ENCODE data around the gene LMO7. TPM values are rescaled to one million over a fixed set of nuclear protein-coding genes. Genes with fewer than 3 reads are reported as not detected.

Gene LMO7
- total RNA-seq, 1 donor from 2014 or later, result 6.8 TPM

- H3K27ac ChIP-seq, result no peak overlapping the region
- peaks cover 2% of the 10 kb centered on the region for H3K9me3 Mint-ChIP-seq
- H3K9ac ChIP-seq, result no peak overlapping the region
- H3K36me3 ChIP-seq, result no peaks in the 10 kb centered on the region
- TF ChIP-seq EZH2 (IDR thresholded peaks at IDR 0.05) (peak; percentile 40), EZH2phosphoT487 (IDR thresholded peaks at IDR 0.05) (peak; percentile 9)
- TF ChIP-seq, protein P1, sequence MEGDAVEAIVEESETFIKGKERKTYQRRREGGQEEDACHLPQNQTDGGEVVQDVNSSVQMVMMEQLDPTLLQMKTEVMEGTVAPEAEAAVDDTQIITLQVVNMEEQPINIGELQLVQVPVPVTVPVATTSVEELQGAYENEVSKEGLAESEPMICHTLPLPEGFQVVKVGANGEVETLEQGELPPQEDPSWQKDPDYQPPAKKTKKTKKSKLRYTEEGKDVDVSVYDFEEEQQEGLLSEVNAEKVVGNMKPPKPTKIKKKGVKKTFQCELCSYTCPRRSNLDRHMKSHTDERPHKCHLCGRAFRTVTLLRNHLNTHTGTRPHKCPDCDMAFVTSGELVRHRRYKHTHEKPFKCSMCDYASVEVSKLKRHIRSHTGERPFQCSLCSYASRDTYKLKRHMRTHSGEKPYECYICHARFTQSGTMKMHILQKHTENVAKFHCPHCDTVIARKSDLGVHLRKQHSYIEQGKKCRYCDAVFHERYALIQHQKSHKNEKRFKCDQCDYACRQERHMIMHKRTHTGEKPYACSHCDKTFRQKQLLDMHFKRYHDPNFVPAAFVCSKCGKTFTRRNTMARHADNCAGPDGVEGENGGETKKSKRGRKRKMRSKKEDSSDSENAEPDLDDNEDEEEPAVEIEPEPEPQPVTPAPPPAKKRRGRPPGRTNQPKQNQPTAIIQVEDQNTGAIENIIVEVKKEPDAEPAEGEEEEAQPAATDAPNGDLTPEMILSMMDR (IDR thresholded peaks at IDR 0.05), result no peak
- peak overlapping the region; percentile 54 for H3K4me3 ChIP-seq
- H3K4me2 ChIP-seq, result peak overlapping the region; percentile 74
- H3K27me3 ChIP-seq, result peaks cover 58% of the 10 kb centered on the region
- peaks cover 29% of the 10 kb centered on the region for H3K27me3 Mint-ChIP-seq (ENCODE audit: insufficient read depth, low read depth)
- H3K36me3 Mint-ChIP-seq, result no peaks in the 10 kb centered on the region
- peak overlapping the region; percentile 79 for H3K4me3 Mint-ChIP-seq
- H3K4me1 ChIP-seq, result peaks cover 14% of the 10 kb centered on the region
- H4K20me1 ChIP-seq (ENCODE audit: low read depth), result peaks cover 3% of the 10 kb centered on the region
- H3K4me1 Mint-ChIP-seq, result peaks cover 5% of the 10 kb centered on the region
- H3K79me2 ChIP-seq (ENCODE audit: low read depth), result no peaks in the 10 kb centered on the region
- DNase-seq (ENCODE audit: low spot score), result no peak
- H3K9me3 ChIP-seq (ENCODE audit: low read depth), result no peaks in the 10 kb centered on the region
- no peak overlapping the region for H3K27ac Mint-ChIP-seq
- peaks cover 4% of the 10 kb centered on the region for H3F3A ChIP-seq (ENCODE audit: low read depth)
- peak overlapping the region; percentile 83 for H2AFZ ChIP-seq (replicated peaks)
Measured at GRCh38 chr13:75637181-75637750, 1.1 kb downstream of the LMO7 start.

DNA sequence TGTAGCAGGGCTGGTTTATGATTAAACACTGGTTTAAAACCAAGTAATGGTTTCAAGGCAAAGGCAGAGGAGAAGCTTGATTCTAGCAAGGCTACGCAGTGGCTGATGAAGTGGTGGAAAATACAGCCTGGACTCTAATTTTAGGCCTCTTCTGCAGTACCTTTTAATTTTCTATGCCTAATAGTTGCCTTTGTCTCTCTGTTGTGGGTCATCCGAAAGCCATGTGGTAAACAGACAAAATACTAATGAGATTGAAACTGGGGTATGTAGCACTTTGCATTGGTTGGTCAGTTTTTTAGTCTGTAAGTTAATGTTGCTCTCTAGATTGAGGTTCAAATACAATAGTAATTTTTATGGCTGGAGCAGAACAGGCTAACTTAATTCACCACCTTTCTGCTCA is 3.3 kb downstream of the LMO7 start:
- Histone ChIP-seq H3K4me1 (peaks cover 14% of the 10 kb centered on the region), H3K27ac (no peak overlapping the region), H2AFZ (replicated peaks) (no peak overlapping the region), H3K9ac (no peak overlapping the region), H3K4me2 (no peak overlapping the region), H3K4me3 (no peak overlapping the region), H3K27me3 (peaks cover 53% of the 10 kb centered on the region), H3K36me3 (no peaks in the 10 kb centered on the region), H4K20me1 (ENCODE audit: low read depth) (peaks cover 3% of the 10 kb centered on the region), H3F3A (ENCODE audit: low read depth) (peaks cover 4% of the 10 kb centered on the region), H3K79me2 (ENCODE audit: low read depth) (no peaks in the 10 kb centered on the region), H3K9me3 (ENCODE audit: low read depth) (no peaks in the 10 kb centered on the region)
- H3K4me3 Mint-ChIP-seq, result no peak overlapping the region
- H3K36me3 Mint-ChIP-seq, result no peaks in the 10 kb centered on the region
- peaks cover 27% of the 10 kb centered on the region for H3K27me3 Mint-ChIP-seq (ENCODE audit: insufficient read depth, low read depth)
- DNase-seq (ENCODE audit: low spot score), result no peak
- H3K27ac Mint-ChIP-seq, result no peak overlapping the region
- peaks cover 5% of the 10 kb centered on the region for H3K4me1 Mint-ChIP-seq
- no peaks in the 10 kb centered on the region for H3K9me3 Mint-ChIP-seq
- TF ChIP-seq EZH2phosphoT487 (IDR thresholded peaks at IDR 0.05) (no peak), EZH2 (IDR thresholded peaks at IDR 0.05) (no peak)
- TF ChIP-seq, protein P1 (IDR thresholded peaks at IDR 0.05), result no peak

GRCh38 chr13:75641026-75641425 is 4.9 kb downstream of the LMO7 start:
- no peak for DNase-seq (ENCODE audit: low spot score)
- Histone ChIP-seq H3K36me3 (no peaks in the 10 kb centered on the region), H4K20me1 (ENCODE audit: low read depth) (peaks cover 3% of the 10 kb centered on the region), H3K79me2 (ENCODE audit: low read depth) (no peaks in the 10 kb centered on the region), H2AFZ (replicated peaks) (no peak overlapping the region), H3K9ac (no peak overlapping the region), H3K27me3 (peaks cover 37% of the 10 kb centered on the region), H3F3A (ENCODE audit: low read depth) (no peaks in the 10 kb centered on the region), H3K4me3 (no peak overlapping the region), H3K4me1 (peaks cover 10% of the 10 kb centered on the region), H3K9me3 (ENCODE audit: low read depth) (no peaks in the 10 kb centered on the region), H3K27ac (no peak overlapping the region), H3K4me2 (no peak overlapping the region)
- Mint-ChIP-seq H3K27me3 (ENCODE audit: insufficient read depth, low read depth) (peaks cover 17% of the 10 kb centered on the region), H3K4me1 (peaks cover 5% of the 10 kb centered on the region), H3K9me3 (no peaks in the 10 kb centered on the region), H3K27ac (no peak overlapping the region), H3K4me3 (no peak overlapping the region), H3K36me3 (no peaks in the 10 kb centered on the region)
- TF ChIP-seq, protein P1 (IDR thresholded peaks at IDR 0.05), result no peak
- TF ChIP-seq EZH2 (IDR thresholded peaks at IDR 0.05), result no peak
- TF ChIP-seq EZH2phosphoT487 (IDR thresholded peaks at IDR 0.05), result no peak
